Upper lobe of left lung (tissue), 6 donors: Measurements from ENCODE around the gene PTPRG. TPM values are rescaled to one million over a fixed set of nuclear protein-coding genes. Genes with fewer than 3 reads are reported as not detected.

Experiments used
- ATAC-seq, 2 donors: fragments of 200-7000 bp; cut with Tn5 transposase; one replicate each; pipeline ENCODE4 v1.9.1; 2022; ENCODE audit warnings: mild to moderate bottlenecking in 2 of 2, moderate library complexity in 2 of 2; ENCODE audit not compliant: low FRiP score in 2 of 2
- DNase-seq, 2 donors: peaks; one replicate each; pipeline ENCODE4 v3.0.0-alpha.2; 2019 to 2020
- H3K27ac ChIP-seq, 4 donors: fragments of 200-600 bp; sonication (generic); one replicate each; pipeline ENCODE4 v1.5.1; 2016 to 2019
- H3K27me3 ChIP-seq, 4 donors: fragments of 200-600 bp; sonication (generic); one replicate each; pipeline ENCODE4 v1.5.1; 2017 to 2019
- H3K36me3 ChIP-seq, 4 donors: fragments of 200-600 bp; sonication (generic); one replicate each; pipeline ENCODE4 v1.5.1; 2016 to 2019
- H3K4me1 ChIP-seq, 4 donors: fragments of 200-600 bp; sonication (generic); one replicate each; pipeline ENCODE4 v1.5.1; 2018 to 2019
- H3K4me3 ChIP-seq, 4 donors: fragments of 200-600 bp; sonication (generic); one replicate each; pipeline ENCODE4 v1.5.1; 2017 to 2019; ENCODE audit warnings: mild to moderate bottlenecking in 2 of 4, moderate library complexity in 1 of 4
- H3K9me3 ChIP-seq, 4 donors: fragments of 200-600 bp; sonication (generic); one replicate each; pipeline ENCODE4 v1.5.1; 2018 to 2019
- CTCF ChIP-seq, 6 experiments: fragments of 450-650 bp in 4 of 6; fragments of 200-600 bp in 2 of 6; sonication (generic) in 2 of 6; IDR thresholded peaks; one replicate each; pipeline ENCODE4 v1.5.1; 2016 to 2019; ENCODE audit warnings: antibody characterized with exemption in 6 of 6
- EP300 ChIP-seq, 4 donors: sonication (generic); formaldehyde crosslinking; IDR thresholded peaks; one replicate each; pipeline ENCODE4 v1.5.1; 2017; ENCODE audit warnings: antibody characterized with exemption in 4 of 4, control low read depth in 2 of 4
- POLR2A ChIP-seq, 4 donors: fragments of 450-650 bp; IDR thresholded peaks; one replicate each; pipeline ENCODE4 v1.5.1; 2016 to 2017; ENCODE audit warnings: antibody characterized with exemption in 4 of 4, mild to moderate bottlenecking in 2 of 4
- POLR2AphosphoS5 ChIP-seq, 2 donors: sonication (generic); formaldehyde crosslinking; IDR thresholded peaks; one replicate each; pipeline ENCODE4 v1.5.1; 2017; ENCODE audit warnings: antibody characterized with exemption in 2 of 2
- WGBS, 2 donors: methylation state at CpG; one replicate each; pipeline ENCODE4 v1.1.5; 2017 to 2018; 5-methylcytosine and 5-hydroxymethylcytosine counted together
- total RNA-seq, 6 donors: library from RNA; depleted of rRNA in 4 of 6; stranded (reverse); fragments of >200 nt in 4 of 6; gene quantifications; one replicate each; pipeline versions ENCODE4 v1.1.0 to v1.2.1, GENCODE V29; 2016 to 2021
- donor health status: DM: no; HTN: no; CAD: no; lungs with moderate emphysema.
- donor health status: DM: no; HTN: yes; CAD: no; lungs with severe emphysema.

Gene PTPRG
- total RNA-seq, 6 donors from 2014 or later: 58.7 to 101 (median 68.8) TPM

DNA sequence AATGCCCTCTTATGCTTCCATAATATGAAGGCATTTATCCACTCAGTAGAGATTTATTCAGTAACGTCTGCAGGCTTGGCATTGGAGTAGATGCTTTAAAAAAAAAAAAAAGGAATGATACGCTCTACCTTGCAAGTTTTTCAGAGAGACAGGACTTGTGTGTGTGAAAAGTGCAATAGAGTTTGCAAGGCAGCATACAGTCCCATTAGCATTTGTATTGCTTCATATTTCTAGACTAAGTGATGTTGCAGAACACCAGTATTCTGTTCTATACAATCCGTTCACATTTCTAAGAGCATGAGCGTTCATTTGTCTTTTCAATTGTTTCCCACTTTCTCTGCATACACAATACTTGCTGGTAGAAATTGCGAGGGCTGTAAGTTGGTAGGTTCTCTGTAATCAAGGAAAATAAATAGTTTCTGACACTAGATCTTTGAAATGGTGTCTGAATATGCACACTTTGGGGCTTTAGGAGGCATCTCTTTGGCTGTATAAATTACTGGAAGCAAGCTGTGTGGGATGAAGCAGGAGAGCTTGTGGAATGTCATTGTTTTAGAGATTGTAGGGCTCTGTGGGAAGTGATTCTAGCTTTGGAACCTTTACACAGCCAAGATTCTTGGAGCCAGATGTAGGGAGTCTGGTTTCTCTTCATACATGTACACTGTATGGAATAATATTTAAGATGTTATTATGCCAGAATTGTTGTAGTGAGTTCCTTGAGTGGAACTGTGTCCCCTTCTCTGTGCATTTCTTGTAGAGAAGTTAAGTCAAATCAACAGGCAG is 549.3 kb downstream of the PTPRG start:
- Histone ChIP-seq H3K9me3 (peaks cover 0 to 3% (median 0%) of the 10 kb centered on the region in 4 donors), H3K27ac (no peak overlapping the region), H3K36me3 (no peaks in the 10 kb centered on the region), H3K4me1 (no peaks in the 10 kb centered on the region), H3K27me3 (no peaks in the 10 kb centered on the region), H3K4me3 (no peak overlapping the region)
- ATAC-seq (no peak), DNase-seq (no peak)
- TF ChIP-seq EP300 (IDR thresholded peaks at IDR 0.05) (no peak), POLR2AphosphoS5 (IDR thresholded peaks at IDR 0.05) (no peak), POLR2A (IDR thresholded peaks at IDR 0.05) (no peak), CTCF (IDR thresholded peaks at IDR 0.05) (no peak)
- 93% methylated on average over 5 of the region's 5 CpGs for WGBS, 2 donors

DNA sequence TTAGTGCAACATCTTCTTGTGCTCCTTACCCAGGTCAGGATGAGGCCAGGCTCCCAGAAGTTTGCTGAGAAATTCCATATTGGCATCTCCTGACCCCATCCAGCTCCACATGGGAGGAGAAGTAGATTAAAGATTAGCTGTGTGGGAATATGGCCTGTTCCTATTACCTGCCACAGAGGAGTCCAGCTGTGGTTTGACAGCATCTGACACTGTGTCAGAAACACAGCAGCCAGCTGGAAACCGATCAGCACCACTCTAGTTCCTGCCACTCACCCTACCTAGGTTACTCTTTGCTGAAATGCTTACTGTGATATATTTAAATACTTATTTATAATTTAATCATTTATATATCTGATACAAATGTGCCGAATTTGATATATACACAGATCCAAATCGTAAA is 551.7 kb downstream of the PTPRG start:
- no peak for ATAC-seq
- no peak for TF ChIP-seq POLR2AphosphoS5 (IDR thresholded peaks at IDR 0.05)
- TF ChIP-seq EP300 (IDR thresholded peaks at IDR 0.05): no peak
- TF ChIP-seq CTCF (IDR thresholded peaks at IDR 0.05): no peak
- no peak for TF ChIP-seq POLR2A (IDR thresholded peaks at IDR 0.05)
- Histone ChIP-seq H3K36me3 (no peaks in the 10 kb centered on the region), H3K27me3 (no peaks in the 10 kb centered on the region), H3K4me1 (no peaks in the 10 kb centered on the region), H3K9me3 (peaks cover 0 to 3% (median 0%) of the 10 kb centered on the region in 4 donors), H3K4me3 (no peak overlapping the region), H3K27ac (no peak overlapping the region)
- 80 to 95% methylated on average over 3 of the region's 3 CpGs for whole genome bisulfite sequencing, 2 donors
- DNase-seq: no peak

GRCh38 chr3:62114763-62115162 is 553.4 kb downstream of the PTPRG start:
- WGBS, 2 donors: 90 to 100% methylated on average over 1 of the region's 1 CpG
- Histone ChIP-seq H3K36me3 (no peaks in the 10 kb centered on the region), H3K4me3 (no peak overlapping the region), H3K9me3 (no peaks in the 10 kb centered on the region), H3K4me1 (no peaks in the 10 kb centered on the region), H3K27ac (no peak overlapping the region), H3K27me3 (no peaks in the 10 kb centered on the region)
- no peak for ATAC-seq
- no peak for DNase-seq
- TF ChIP-seq CTCF (IDR thresholded peaks at IDR 0.05) (no peak), POLR2A (IDR thresholded peaks at IDR 0.05) (no peak), POLR2AphosphoS5 (IDR thresholded peaks at IDR 0.05) (no peak), EP300 (IDR thresholded peaks at IDR 0.05) (no peak)

- Histone ChIP-seq H3K4me1 (no peaks in the 10 kb centered on the region), H3K36me3 (no peaks in the 10 kb centered on the region), H3K27ac (no peak overlapping the region), H3K9me3 (peaks cover 0 to 2% (median 0%) of the 10 kb centered on the region in 4 donors), H3K4me3 (no peak overlapping the region), H3K27me3 (no peaks in the 10 kb centered on the region)
- TF ChIP-seq POLR2AphosphoS5 (IDR thresholded peaks at IDR 0.05): no peak
- TF ChIP-seq EP300 (IDR thresholded peaks at IDR 0.05): no peak
- TF ChIP-seq CTCF (IDR thresholded peaks at IDR 0.05): no peak
- TF ChIP-seq POLR2A (IDR thresholded peaks at IDR 0.05): no peak
- 78 to 88% methylated on average over 3 of the region's 3 CpGs for WGBS, 2 donors
- DNase-seq: no peak
- peak in 1 of 2 donors; percentile 75 for ATAC-seq
Observed at GRCh38 chr3:62117903-62118548, 556.7 kb downstream of the PTPRG start.
